ENCODE data around the gene HDDC3. TPM values are rescaled to one million over a fixed set of nuclear protein-coding genes. Genes with fewer than 3 reads are reported as not detected.

The HDDC3 gene
- total and polyA plus RNA-seq, 4 donors: 6.5 to 15.3 (median 7.5) TPM

- no peak for DNase-seq
- Histone ChIP-seq H3K4me1 (ENCODE audit: control insufficient read depth in 1 of 2, insufficient read depth in 2 of 2, low read length in 2 of 2) (no peaks in the 10 kb centered on the region), H3K9me3 (ENCODE audit: control insufficient read depth, low read length) (no peaks in the 10 kb centered on the region), H3K27ac (ENCODE audit: low read depth in 1 of 2, low read length in 2 of 2) (no peak overlapping the region), H3K4me3 (ENCODE audit: low read length in 2 of 2) (no peak overlapping the region), H3K36me3 (ENCODE audit: control insufficient read depth in 1 of 2, insufficient read depth in 2 of 2, low read length in 1 of 2) (peaks cover 0 to 7% of the 10 kb centered on the region in 2 donors), H3K27me3 (ENCODE audit: control insufficient read depth in 1 of 2, insufficient read depth in 2 of 2, low read length in 1 of 2) (no peaks in the 10 kb centered on the region)
- 84 to 86% methylated on average over 16 to 19 of the region's 19 CpGs for WGBS, 2 donors
- intact Hi-C loops (cut with DNase I): loop anchor here (10.0 kb wide), 2 partner anchors 167 to 567 kb away; partner anchors contain the start of gene BLM (in 1 of the 2)
- ATAC-seq (ENCODE audit: low FRiP score): no peak
These were observed 50.2 kb downstream of the HDDC3 start for GRCh38 chr15:90881978-90882721.

- no peaks in the 10 kb centered on the region for H3K9me3 ChIP-seq (ENCODE audit: control insufficient read depth, low read length)
- no peaks in the 10 kb centered on the region for H3K27me3 ChIP-seq (ENCODE audit: control insufficient read depth in 1 of 2, insufficient read depth in 2 of 2, low read length in 1 of 2)
- no peak overlapping the region for H3K4me3 ChIP-seq (ENCODE audit: low read length in 2 of 2)
- 78 to 80% methylated on average over 35 of the region's 35 CpGs for WGBS, 2 donors
- intact Hi-C loops (cut with DNase I): loop anchor here (10.0 kb wide), 2 partner anchors 167 to 567 kb away; partner anchors contain the start of gene BLM (in 1 of the 2)
- DNase-seq (no peak), ATAC-seq (ENCODE audit: low FRiP score) (no peak)
- peaks cover 3 to 11% of the 10 kb centered on the region in 2 donors for H3K36me3 ChIP-seq (ENCODE audit: control insufficient read depth in 1 of 2, insufficient read depth in 2 of 2, low read length in 1 of 2)
- no peak overlapping the region for H3K27ac ChIP-seq (ENCODE audit: low read depth in 1 of 2, low read length in 2 of 2)
- H3K4me1 ChIP-seq (ENCODE audit: control insufficient read depth in 1 of 2, insufficient read depth in 2 of 2, low read length in 2 of 2): no peaks in the 10 kb centered on the region
These were observed 51.0 kb downstream of the HDDC3 start for GRCh38 chr15:90881181-90881977.

GRCh38 chr15:90880381-90881145 lies 51.8 kb downstream of the HDDC3 start:
- ATAC-seq (ENCODE audit: low FRiP score) (no peak), DNase-seq (no peak)
- no peaks in the 10 kb centered on the region for H3K27me3 ChIP-seq (ENCODE audit: control insufficient read depth in 1 of 2, insufficient read depth in 2 of 2, low read length in 1 of 2)
- WGBS, 2 donors: 79 to 82% methylated on average over 16 of the region's 16 CpGs
- H3K9me3 ChIP-seq (ENCODE audit: control insufficient read depth, low read length): no peaks in the 10 kb centered on the region
- H3K36me3 ChIP-seq (ENCODE audit: control insufficient read depth in 1 of 2, insufficient read depth in 2 of 2, low read length in 1 of 2): peaks cover 6 to 12% of the 10 kb centered on the region in 2 donors
- intact Hi-C loops (cut with DNase I): loop anchor here (10.0 kb wide), 2 partner anchors 166 to 566 kb away; partner anchors contain the start of gene BLM (in 1 of the 2)
- no peak overlapping the region for H3K4me3 ChIP-seq (ENCODE audit: low read length in 2 of 2)
- no peaks in the 10 kb centered on the region for H3K4me1 ChIP-seq (ENCODE audit: control insufficient read depth in 1 of 2, insufficient read depth in 2 of 2, low read length in 2 of 2)
- no peak overlapping the region for H3K27ac ChIP-seq (ENCODE audit: low read depth in 1 of 2, low read length in 2 of 2)

Other genes starting within 250 kb of the HDDC3 start
- 1 to 10 TPM in 1 of 2 donors, under 1 TPM in 1; 0.94 to 3.2 TPM for gene BLM, start 215.2 kb downstream of the HDDC3 start, total RNA-seq
- 1 to 10 TPM in 1 of 2 donors, not detected in 1; 1.5 TPM for gene BLM, start 215.2 kb downstream of the HDDC3 start, polyA plus RNA-seq
- gene FURIN, start 64.0 kb downstream of the HDDC3 start, total RNA-seq: 10 to 100 TPM; 62.3 to 65.8 TPM
- 10 to 100 TPM; 20.9 to 26.0 TPM for gene FURIN, start 64.0 kb downstream of the HDDC3 start, polyA plus RNA-seq
- gene FES, start 48.0 kb downstream of the HDDC3 start, total RNA-seq: 10 to 100 TPM; 39.8 to 68.3 TPM
- 10 to 100 TPM; 11.6 to 26.4 TPM for gene FES, start 48.0 kb downstream of the HDDC3 start, polyA plus RNA-seq
- 10 to 100 TPM; 56.7 to 82.4 TPM for gene MAN2A2, start 29.2 kb downstream of the HDDC3 start, total RNA-seq
- 10 to 100 TPM; 19.2 to 49.2 TPM for gene MAN2A2, start 29.2 kb downstream of the HDDC3 start, polyA plus RNA-seq
- gene UNC45A, start 2.7 kb upstream of the HDDC3 start, total RNA-seq: 10 to 100 TPM; 65.5 to 90.1 TPM
- 10 to 100 TPM; 34.6 to 96.7 TPM for gene UNC45A, start 2.7 kb upstream of the HDDC3 start, polyA plus RNA-seq
- 10 to 100 TPM in 1 of 2 donors, 1 to 10 TPM in 1; 5.9 to 12.3 TPM for gene RCCD1, start 22.3 kb upstream of the HDDC3 start, total RNA-seq
- 1 to 10 TPM; 3.9 to 8.2 TPM for gene RCCD1, start 22.3 kb upstream of the HDDC3 start, polyA plus RNA-seq
- gene PRC1, start 62.0 kb upstream of the HDDC3 start, total RNA-seq: 1 to 10 TPM; 7.7 to 8.1 TPM
- 1 to 10 TPM; 3.5 to 6.0 TPM for gene PRC1, start 62.0 kb upstream of the HDDC3 start, polyA plus RNA-seq
- 10 to 100 TPM; 13.4 to 14.3 TPM for gene VPS33B, start 90.0 kb upstream of the HDDC3 start, total RNA-seq
- 10 to 100 TPM in 1 of 2 donors, 1 to 10 TPM in 1; 4.8 to 14.8 TPM for gene VPS33B, start 90.0 kb upstream of the HDDC3 start, polyA plus RNA-seq
- gene SV2B, start 167.7 kb upstream of the HDDC3 start, total RNA-seq: 1 to 10 TPM; 2.5 to 6.4 TPM
- not detected for gene SV2B, start 167.7 kb upstream of the HDDC3 start, polyA plus RNA-seq